Common myeloid progenitor, CD34-positive (primary cell): Measurements from ENCODE around the gene TRIM52.

Experiments used
- CTCF ChIA-PET: fragments of 350-600 bp; sonication (Branson Sonifier 250); formaldehyde crosslinking; loops from one replicate; lab custom pipeline; 2021; ENCODE audit warnings: antibody characterized with exemption; lab: Charles Lee
- POLR2A ChIA-PET: fragments of 350-600 bp; sonication (Branson Sonifier 250); formaldehyde crosslinking; loops from one replicate; lab custom pipeline; 2021; ENCODE audit warnings: antibody characterized with exemption; lab: Charles Lee
- DNase-seq, 3 donors: peaks; one replicate each; pipeline versions ENCODE4 v3.0.0 to v3.0.0-alpha.2; 2013
- H3K27ac ChIP-seq, 2 experiments: 1 replicate in 1 of 2; 2 replicates in 1 of 2; pipeline ENCODE4 v1.7.0; 2013; ENCODE audit warnings: inconsistent platforms in 2 of 2, low read length in 2 of 2, mild to moderate bottlenecking in 2 of 2, low read depth in 1 of 2, moderate library complexity in 1 of 2; ENCODE audit not compliant: severe bottlenecking in 2 of 2, insufficient read depth in 1 of 2, poor library complexity in 1 of 2
- H3K27me3 ChIP-seq, 5 experiments: replicated peaks in 2 of 5; 1 replicate in 3 of 5; 2 replicates in 2 of 5; pipeline versions ENCODE4 v1.6.1 to v1.7.0; 2013; ENCODE audit warnings: low read length in 4 of 5, mild to moderate bottlenecking in 2 of 5, moderate library complexity in 2 of 5, inconsistent platforms in 1 of 5; ENCODE audit not compliant: insufficient read depth in 5 of 5, control insufficient read depth in 4 of 5
- H3K36me3 ChIP-seq, 4 experiments: 1 replicate in 2 of 4; 2 replicates in 2 of 4; pipeline versions ENCODE4 v1.6.1 to v1.7.0; 2013; ENCODE audit warnings: low read length in 3 of 4, control low read depth in 1 of 4, mild to moderate bottlenecking in 1 of 4; ENCODE audit not compliant: control insufficient read depth in 4 of 4, insufficient read depth in 4 of 4
- H3K4me1 ChIP-seq, 4 experiments: 1 replicate in 3 of 4; 2 replicates in 1 of 4; pipeline versions ENCODE4 v1.6.1 to v1.7.1; 2013; ENCODE audit warnings: low read length in 3 of 4, mild to moderate bottlenecking in 3 of 4, control low read depth in 1 of 4, inconsistent platforms in 1 of 4, moderate library complexity in 1 of 4; ENCODE audit not compliant: control insufficient read depth in 4 of 4, insufficient read depth in 4 of 4; ENCODE audit errors: control extremely low read depth in 1 of 4
- H3K4me3 ChIP-seq, 7 experiments: 1 replicate in 4 of 7; 2 replicates in 3 of 7; pipeline versions ENCODE4 v1.5.1 to v1.7.0; 2013; ENCODE audit warnings: mild to moderate bottlenecking in 7 of 7, low read length in 6 of 7, moderate library complexity in 6 of 7, inconsistent platforms in 2 of 7, low read depth in 2 of 7, control low read depth in 1 of 7; ENCODE audit not compliant: insufficient read depth in 4 of 7, control insufficient read depth in 1 of 7; ENCODE audit errors: extremely low read depth in 1 of 7
- H3K9me3 ChIP-seq, 5 experiments: 1 replicate in 4 of 5; 2 replicates in 1 of 5; pipeline versions ENCODE4 v1.6.1 to v1.7.1; 2013; ENCODE audit warnings: low read length in 4 of 5, mild to moderate bottlenecking in 2 of 5, inconsistent platforms in 1 of 5, low read depth in 1 of 5, moderate library complexity in 1 of 5; ENCODE audit not compliant: control insufficient read depth in 4 of 5, insufficient read depth in 2 of 5; ENCODE audit errors: control extremely low read depth in 1 of 5
- WGBS: methylation state at CpG from one replicate; pipeline ENCODE4 v1.1.5; 2013; ENCODE audit not compliant: insufficient coverage; 5-methylcytosine and 5-hydroxymethylcytosine counted together

Gene TRIM52

GRCh38 chr5:181220178-181220515, 40.8 kb downstream of the TRIM52 start:
- ChIA-PET POLR2A (no interaction called here), CTCF (interaction anchor here (1.1 kb wide), 1 partner anchor 12 kb away, joined by 4 read pairs; no protein-coding TSS in a partner anchor)
- H3K36me3 ChIP-seq: peaks cover 0 to 1% (median 0%) of the 10 kb centered on the region in 4 experiments
- H3K27ac ChIP-seq: no peak overlapping the region
- WGBS: 99% methylated on average over 8 of the region's 10 CpGs
- no peak for DNase-seq
- peaks cover 7 to 53% (median 36%) of the 10 kb centered on the region in 4 experiments for H3K4me1 ChIP-seq
- no peak overlapping the region for H3K4me3 ChIP-seq
- no peaks in the 10 kb centered on the region for H3K9me3 ChIP-seq
- H3K27me3 ChIP-seq: peaks cover 0 to 3% (median 0%) of the 10 kb centered on the region in 5 experiments

DNA sequence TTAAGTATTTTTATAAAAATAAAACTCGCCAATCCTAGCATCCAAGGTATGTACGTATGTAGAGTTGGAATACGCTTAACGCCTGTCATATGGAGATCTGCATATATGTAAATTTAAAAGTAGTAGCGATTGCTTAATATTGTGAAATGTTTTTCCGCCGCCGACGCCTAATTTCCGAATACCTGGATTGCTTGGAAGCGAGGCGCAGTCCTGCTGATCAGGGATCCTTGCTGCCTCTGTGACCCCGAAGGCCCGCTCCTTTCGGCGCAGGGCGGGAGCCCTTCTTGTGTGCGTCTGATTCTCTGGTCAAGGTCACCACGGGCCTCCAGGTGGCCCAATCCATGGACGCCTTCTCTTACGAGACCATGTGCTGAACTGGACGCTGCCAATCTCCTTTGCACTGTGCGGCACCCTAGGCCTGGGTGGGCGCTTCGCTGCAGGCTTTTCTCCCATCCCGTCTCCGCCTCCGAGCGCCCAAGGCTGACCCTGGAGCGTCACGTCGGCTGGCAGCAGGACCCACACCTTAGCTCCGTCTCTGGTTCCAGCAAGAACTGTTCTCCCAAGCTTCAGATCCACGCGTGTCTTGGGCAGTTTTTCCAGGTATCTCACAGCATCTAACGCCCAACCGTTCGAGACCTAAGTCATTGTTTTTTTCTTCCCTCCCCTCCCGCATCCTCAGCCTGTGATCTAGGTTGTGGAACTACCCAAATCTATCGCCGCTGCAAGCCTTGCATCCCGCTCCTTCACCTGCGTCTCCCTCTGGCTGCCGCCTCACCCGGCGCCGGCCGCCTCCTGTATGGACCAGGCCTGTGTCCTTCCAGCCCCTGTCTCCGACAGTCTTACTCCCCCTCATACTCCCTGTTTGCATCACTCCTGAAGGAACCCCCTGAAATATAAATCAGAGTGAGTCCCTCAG, 41.4 kb downstream of the TRIM52 start:
- no peak overlapping the region for H3K4me3 ChIP-seq
- peaks cover 0 to 3% (median 0%) of the 10 kb centered on the region in 5 experiments for H3K27me3 ChIP-seq
- peaks cover 4 to 47% (median 30%) of the 10 kb centered on the region in 4 experiments for H3K4me1 ChIP-seq
- no peaks in the 10 kb centered on the region for H3K36me3 ChIP-seq
- no peaks in the 10 kb centered on the region for H3K9me3 ChIP-seq
- WGBS: 87% methylated on average over 44 of the region's 49 CpGs
- no peak for DNase-seq
- ChIA-PET POLR2A (no interaction called here), CTCF (no interaction called here)
- no peak overlapping the region for H3K27ac ChIP-seq

- CTCF ChIA-PET: no interaction called here
- no peaks in the 10 kb centered on the region for H3K9me3 ChIP-seq
- peaks cover 3 to 39% (median 23%) of the 10 kb centered on the region in 4 experiments for H3K4me1 ChIP-seq
- H3K4me3 ChIP-seq: peak overlapping the region; percentile 34 to 83 (median 70)
- H3K27me3 ChIP-seq: peaks cover 0 to 3% (median 0%) of the 10 kb centered on the region in 5 experiments
- WGBS: 44% methylated on average over 8 of the region's 10 CpGs
- POLR2A ChIA-PET: no interaction called here
- H3K36me3 ChIP-seq: no peaks in the 10 kb centered on the region
- H3K27ac ChIP-seq: peak overlapping the region in 1 of 2 experiments; percentile 62
- DNase-seq: peak in 2 of 3 donors; percentile 32 to 46
Measured at GRCh38 chr5:181218795-181219124, 42.2 kb downstream of the TRIM52 start.

- under 1% methylated on average over 13 of the region's 13 CpGs for WGBS
- peak overlapping the region in 1 of 2 experiments; percentile 62 for H3K27ac ChIP-seq
- H3K4me3 ChIP-seq: peak overlapping the region; percentile 32 to 83 (median 67)
- H3K4me1 ChIP-seq: peaks cover 3 to 37% (median 23%) of the 10 kb centered on the region in 4 experiments
- CTCF ChIA-PET: interaction anchor here (1.2 kb wide), 1 partner anchor 28 kb away, joined by 3 read pairs; no protein-coding TSS in a partner anchor
- H3K36me3 ChIP-seq: no peaks in the 10 kb centered on the region
- H3K27me3 ChIP-seq: peaks cover 0 to 3% (median 0%) of the 10 kb centered on the region in 5 experiments
- no peak for DNase-seq
- H3K9me3 ChIP-seq: no peaks in the 10 kb centered on the region
- POLR2A ChIA-PET: interaction anchor here (2.2 kb wide), 1 partner anchor 11 kb away, joined by 16 read pairs; no protein-coding TSS in a partner anchor
Measured at GRCh38 chr5:181217803-181218062, 43.2 kb downstream of the TRIM52 start.

- CTCF ChIA-PET: interaction anchor here (1.0 to 1.6 kb wide), 3 partner anchors 9 to 27 kb away, joined by 3 to 7 read pairs (median 3); no protein-coding TSS in a partner anchor
Measured at GRCh38 chr5:181217111-181217802, 43.7 kb downstream of the TRIM52 start.

DNA sequence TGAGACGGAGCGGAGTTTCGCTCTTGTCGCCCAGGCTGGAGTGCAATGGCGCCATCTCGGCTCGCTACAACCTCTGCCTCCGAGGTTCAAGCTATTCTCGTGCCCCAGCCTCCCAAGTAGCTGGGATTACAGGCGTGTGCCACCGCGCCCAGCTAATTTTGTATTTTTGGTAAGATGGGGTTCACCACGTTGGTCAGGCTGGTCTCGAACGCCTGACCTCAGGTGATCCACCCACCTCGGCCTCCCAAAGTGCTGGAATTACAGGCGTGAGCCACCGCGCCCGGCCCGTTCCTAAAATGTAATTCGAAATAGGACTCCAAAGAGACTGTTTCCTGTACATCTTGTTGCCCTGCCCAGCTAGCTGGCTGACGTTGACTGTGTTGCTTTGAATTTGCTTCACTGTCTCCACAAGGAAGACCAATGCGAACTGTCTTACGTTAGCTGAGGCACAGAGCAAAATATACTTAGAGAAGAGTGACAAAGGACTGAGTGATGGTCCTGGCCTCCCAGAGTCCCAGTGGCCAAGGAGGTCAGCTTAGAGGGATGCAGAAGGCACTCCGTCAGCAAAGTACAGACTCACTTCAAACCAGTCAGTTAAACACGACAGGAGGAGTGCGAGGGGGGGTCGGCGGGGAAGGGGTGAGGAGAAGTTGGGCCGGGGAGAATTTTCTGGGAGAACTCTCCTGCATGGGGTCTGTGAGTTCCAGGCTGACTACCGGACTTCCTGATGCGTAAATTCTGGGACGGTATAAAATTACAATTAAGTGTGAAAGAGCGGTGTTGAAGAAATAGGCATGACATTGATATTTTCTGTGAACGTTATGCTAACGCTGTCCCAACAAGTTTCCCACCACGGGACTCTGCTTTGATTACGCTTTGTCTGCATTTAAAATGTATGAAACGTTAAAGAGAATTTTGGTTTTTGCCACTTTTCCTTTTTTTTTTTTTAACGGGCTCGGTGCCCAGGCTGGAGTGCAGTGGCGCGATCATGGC, 44.6 kb downstream of the TRIM52 start:
- 35% methylated on average over 31 of the region's 44 CpGs for WGBS
- DNase-seq: peak in 2 of 3 donors; percentile 48 to 71
- Histone ChIP-seq H3K27ac (no peak overlapping the region), H3K27me3 (peaks cover 0 to 3% (median 0%) of the 10 kb centered on the region in 5 experiments), H3K9me3 (no peaks in the 10 kb centered on the region), H3K4me1 (peaks cover 3 to 24% (median 17%) of the 10 kb centered on the region in 4 experiments), H3K36me3 (no peaks in the 10 kb centered on the region), H3K4me3 (peak overlapping the region; percentile 56 to 83 (median 67))
- CTCF ChIA-PET: interaction anchor here (0.6 to 1.6 kb wide), 5 partner anchors 8 to 32 kb away, joined by 3 to 7 read pairs (median 3); no protein-coding TSS in a partner anchor
- POLR2A ChIA-PET: interaction anchor here (2.2 kb wide), 1 partner anchor 9 kb away, joined by 16 read pairs; no protein-coding TSS in a partner anchor

More at GRCh38 chr5:181217111-181217802, 43.7 kb downstream of the TRIM52 start:
- Histone ChIP-seq H3K4me1 (peaks cover 3 to 32% (median 19%) of the 10 kb centered on the region in 4 experiments), H3K27me3 (peaks cover 0 to 3% (median 0%) of the 10 kb centered on the region in 5 experiments), H3K36me3 (no peaks in the 10 kb centered on the region), H3K27ac (peak overlapping the region in 1 of 2 experiments; percentile 62), H3K4me3 (peak overlapping the region; percentile 32 to 83 (median 67)), H3K9me3 (no peaks in the 10 kb centered on the region)
- peak; percentile 79 to 87 (median 83) for DNase-seq
- WGBS: under 1% methylated on average over 41 of the region's 46 CpGs
- POLR2A ChIA-PET: interaction anchor here (2.2 kb wide), 1 partner anchor 10 kb away, joined by 16 read pairs; no protein-coding TSS in a partner anchor
